Endothelial cell of hepatic sinusoid (primary cell): ENCODE results near the gene TACC3.
"Not testable (repeated sequence)": the region's sequence is repeated elsewhere in the genome, so short reads cannot be mapped to it uniquely, and the experiment has no call there.

Source experiments
- in situ Hi-C: cut with HindIII; loops from 2 replicates; pipeline ENCODE4 v1.10.0; 2017; ENCODE audit warnings: low sequenced_read_pairs

TACC3 gene

GRCh38 chr4:1701671-1702070 is 19.6 kb upstream of the TACC3 start:
- in situ Hi-C loops = not testable (repeated sequence)

GRCh38 chr4:1703867-1704266 is 17.5 kb upstream of the TACC3 start:
- in situ Hi-C loops = no loop called here

GRCh38 chr4:1705732-1706131 is 15.6 kb upstream of the TACC3 start:
- in situ Hi-C loops = no loop called here

- in situ Hi-C loops = no loop called here
Measured at GRCh38 chr4:1706358-1706757, 15.0 kb upstream of the TACC3 start.

- in situ Hi-C loops = no loop called here
Measured at GRCh38 chr4:1708581-1708980, 12.7 kb upstream of the TACC3 start.

- in situ Hi-C loops = no loop called here
Measured at GRCh38 chr4:1711055-1711570, 10.2 kb upstream of the TACC3 start.

GRCh38 chr4:1711571-1712215 is 9.6 kb upstream of the TACC3 start:
- in situ Hi-C loops = no loop called here

GRCh38 chr4:1712216-1713002 is 8.9 kb upstream of the TACC3 start, which contains the start of gene SLBP:
TSS of gene SLBP (minus strand) at chr4:1712319. CDS start at chr4:1712188, 131 bp downstream.
- in situ Hi-C loops = no loop called here

GRCh38 chr4:1713003-1713851 is 8.1 kb upstream of the TACC3 start:
- in situ Hi-C loops = no loop called here

GRCh38 chr4:1714303-1715001 is 6.9 kb upstream of the TACC3 start:
- in situ Hi-C loops = no loop called here

- in situ Hi-C loops = no loop called here
Measured at GRCh38 chr4:1715002-1715758, 6.1 kb upstream of the TACC3 start.

GRCh38 chr4:1716065-1716945 is 5.0 kb upstream of the TACC3 start:
- in situ Hi-C loops = no loop called here

- in situ Hi-C loops = no loop called here
Measured at GRCh38 chr4:1717129-1718094, 3.9 kb upstream of the TACC3 start.

- in situ Hi-C loops = no loop called here
Measured at GRCh38 chr4:1718095-1718850, 3.0 kb upstream of the TACC3 start.

- in situ Hi-C loops = no loop called here
Measured at GRCh38 chr4:1720163-1720983, 948 bp upstream of the TACC3 start.
